Kidney capillary endothelial cell (primary cell): ENCODE data around the gene PCDHA3.
"Not testable (repeated sequence)": the region's sequence is repeated elsewhere in the genome, so short reads cannot be mapped to it uniquely, and the experiment has no call there.

Source experiments
- DNase-seq: peaks from one replicate; pipeline ENCODE4 v3.0.0-alpha.2; 2018; ENCODE audit warnings: low spot score

The PCDHA3 gene

GRCh38 chr5:140800816-140801493 lies at the start of gene PCDHA3:
TSS of gene PCDHA3 (plus strand) at chr5:140801057.
- no peak for DNase-seq

DNA sequence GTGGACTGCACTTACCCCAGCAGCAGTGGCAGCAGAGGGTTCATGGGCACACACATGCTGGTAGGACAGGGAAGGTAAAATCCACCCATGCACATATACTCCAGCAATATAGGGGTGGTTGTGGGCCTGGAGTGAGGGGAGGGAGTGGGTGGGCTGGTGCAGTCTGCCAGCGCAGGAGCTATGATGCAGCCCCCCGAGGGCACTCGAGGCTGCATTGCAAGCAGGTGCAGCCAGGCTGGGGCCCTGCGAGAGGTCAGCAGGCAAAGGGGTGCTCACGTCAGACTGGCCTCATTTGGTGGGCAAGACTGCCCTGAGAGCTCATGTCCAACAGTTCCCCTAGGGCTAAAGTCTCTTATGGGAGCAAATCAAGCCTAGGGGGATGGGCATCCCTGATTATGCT lies 47.3 kb upstream of the PCDHA3 start:
- DNase-seq, result no peak

GRCh38 chr5:140764177-140764973 lies 36.5 kb upstream of the PCDHA3 start:
- DNase-seq, result peak; percentile 6

DNA sequence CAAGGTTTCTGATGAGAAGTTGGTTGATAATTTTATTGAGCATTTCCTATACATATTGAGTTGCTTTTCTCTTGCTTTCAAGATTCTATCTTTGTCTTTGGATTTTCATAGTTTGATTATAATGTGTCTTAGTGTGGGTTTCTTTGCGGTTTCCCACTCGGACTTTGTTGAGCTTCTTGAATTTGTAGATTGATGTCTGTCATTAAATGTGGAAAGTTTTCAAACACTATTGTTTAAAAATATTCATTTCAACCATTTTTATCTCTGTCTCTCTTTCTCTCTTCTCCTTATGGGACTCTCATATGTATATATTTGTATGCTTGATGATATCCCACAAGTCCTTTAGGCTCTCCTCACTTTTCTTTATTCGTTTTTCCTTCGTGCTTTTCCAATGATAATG lies 33.4 kb upstream of the PCDHA3 start:
- DNase-seq, result no peak

DNA sequence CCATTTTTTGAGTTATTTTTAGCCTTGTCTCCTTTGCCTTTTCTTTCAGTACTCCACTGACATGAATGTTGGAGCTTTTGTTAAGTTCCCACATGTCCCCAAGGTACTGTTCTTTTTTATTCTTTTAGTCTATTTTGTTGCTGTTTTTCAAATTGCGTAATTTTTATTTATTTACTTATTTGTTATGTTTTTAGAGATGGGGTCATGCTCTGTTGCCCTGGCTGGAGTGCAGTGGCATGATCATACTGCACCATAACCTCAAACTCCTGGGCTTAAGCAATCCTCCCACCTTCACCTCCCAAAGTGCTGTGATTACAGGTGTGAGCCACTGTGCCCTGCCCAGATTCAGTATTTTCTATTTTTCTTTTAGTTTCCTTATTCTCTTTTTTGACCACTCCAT lies 20.3 kb upstream of the PCDHA3 start:
- DNase-seq, result no peak

DNA sequence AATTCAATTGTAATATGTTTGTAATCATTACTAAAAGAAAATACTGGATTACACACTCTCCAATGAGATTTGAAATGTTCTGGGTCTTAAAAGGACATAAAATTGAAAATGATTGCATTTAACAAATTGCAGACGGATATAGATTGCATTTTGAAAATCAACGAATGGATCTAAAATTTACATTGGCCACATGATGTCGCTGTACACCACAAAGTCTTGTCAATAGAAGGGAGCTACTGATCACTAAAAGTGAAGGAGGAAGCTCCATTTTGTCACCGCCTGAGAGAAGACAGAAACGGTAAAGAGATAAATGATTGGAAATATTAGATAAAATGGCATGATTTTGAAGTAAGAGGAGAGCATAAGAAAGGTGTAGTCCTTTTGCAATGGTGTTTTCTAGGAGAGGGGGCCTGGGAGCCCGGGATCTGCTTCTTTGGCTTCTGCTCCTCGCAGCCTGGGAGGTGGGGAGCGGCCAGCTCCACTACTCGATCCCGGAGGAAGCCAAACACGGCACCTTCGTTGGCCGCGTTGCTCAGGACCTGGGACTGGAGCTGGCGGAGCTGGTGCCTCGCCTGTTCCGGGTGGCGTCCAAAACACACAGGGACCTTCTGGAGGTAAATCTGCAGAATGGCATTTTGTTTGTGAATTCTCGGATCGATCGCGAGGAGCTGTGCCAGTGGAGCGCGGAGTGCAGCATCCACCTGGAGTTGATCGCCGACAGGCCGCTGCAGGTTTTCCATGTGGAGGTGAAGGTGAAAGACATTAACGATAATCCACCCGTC lies 14.8 kb upstream of the PCDHA3 start, which contains the start of gene PCDHA1:
Gene PCDHA1, plus strand, starts transcription at position 236 of the 782 bp plus-strand sequence.
- no peak for DNase-seq

DNA sequence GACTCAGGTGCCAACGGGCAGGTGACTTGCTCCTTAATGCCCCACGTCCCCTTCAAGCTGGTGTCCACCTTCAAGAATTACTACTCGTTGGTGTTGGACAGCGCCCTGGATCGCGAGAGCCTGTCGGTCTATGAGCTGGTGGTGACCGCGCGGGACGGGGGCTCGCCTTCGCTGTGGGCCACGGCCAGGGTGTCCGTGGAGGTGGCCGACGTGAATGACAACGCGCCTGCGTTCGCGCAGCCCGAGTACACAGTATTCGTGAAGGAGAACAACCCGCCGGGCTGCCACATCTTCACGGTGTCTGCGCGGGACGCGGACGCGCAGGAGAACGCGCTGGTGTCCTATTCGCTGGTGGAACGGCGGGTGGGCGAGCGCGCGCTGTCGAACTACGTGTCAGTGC lies 13.4 kb upstream of the PCDHA3 start:
- not testable (repeated sequence) for DNase-seq

DNA sequence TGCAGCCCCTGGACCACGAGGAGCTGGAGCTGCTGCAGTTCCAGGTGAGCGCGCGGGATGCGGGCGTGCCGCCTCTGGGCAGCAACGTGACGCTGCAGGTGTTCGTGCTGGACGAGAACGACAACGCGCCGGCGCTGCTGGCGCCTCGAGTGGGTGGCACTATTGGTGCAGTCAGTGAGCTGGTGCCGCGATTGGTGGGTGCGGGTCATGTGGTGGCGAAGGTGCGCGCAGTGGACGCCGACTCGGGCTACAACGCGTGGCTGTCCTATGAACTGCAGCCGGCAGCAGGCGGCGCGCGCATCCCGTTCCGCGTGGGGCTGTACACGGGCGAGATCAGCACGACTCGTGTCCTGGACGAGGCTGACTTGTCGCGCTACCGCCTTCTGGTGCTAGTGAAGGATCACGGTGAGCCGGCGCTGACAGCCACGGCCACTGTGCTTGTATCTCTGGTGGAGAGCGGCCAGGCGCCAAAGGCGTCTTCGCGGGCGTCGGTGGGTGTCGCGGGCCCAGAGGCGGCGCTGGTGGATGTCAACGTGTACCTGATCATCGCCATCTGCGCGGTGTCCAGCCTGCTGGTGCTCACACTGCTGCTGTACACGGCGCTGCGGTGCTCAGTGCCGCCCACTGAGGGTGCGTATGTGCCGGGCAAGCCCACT lies 12.9 kb upstream of the PCDHA3 start:
- not testable (repeated sequence) for DNase-seq

- DNase-seq, result no peak
These were observed 9.8 kb upstream of the PCDHA3 start for GRCh38 chr5:140791089-140791488.

DNA sequence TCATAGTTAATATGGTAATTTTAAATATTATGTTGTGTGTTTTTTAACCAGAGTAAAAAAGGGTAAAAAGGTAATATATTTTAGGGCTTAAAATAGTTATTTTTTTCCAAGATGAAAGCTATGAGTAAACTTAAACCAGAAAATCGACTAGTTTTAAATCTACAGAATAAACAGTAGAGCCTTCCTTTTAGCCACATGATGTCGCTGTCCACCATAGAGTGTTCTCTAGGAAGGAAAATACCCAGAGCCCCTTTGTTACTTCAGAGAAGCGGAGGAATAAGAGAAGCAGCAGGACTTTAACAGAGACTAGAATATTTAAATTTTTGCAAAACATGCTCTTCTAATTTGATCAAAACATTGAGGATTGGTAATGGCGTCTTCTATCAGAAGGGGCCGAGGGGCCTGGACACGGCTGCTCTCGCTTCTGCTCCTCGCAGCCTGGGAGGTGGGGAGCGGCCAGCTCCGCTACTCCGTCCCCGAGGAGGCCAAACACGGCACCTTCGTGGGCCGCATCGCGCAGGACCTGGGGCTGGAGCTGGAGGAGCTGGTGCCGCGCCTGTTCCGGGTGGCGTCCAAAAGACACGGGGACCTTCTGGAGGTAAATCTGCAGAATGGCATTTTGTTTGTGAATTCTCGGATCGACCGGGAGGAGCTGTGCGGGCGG lies 6.1 kb upstream of the PCDHA3 start, which contains the start of gene PCDHA2:
Gene PCDHA2, plus strand, starts transcription at position 258 of the 664 bp plus-strand sequence.
- no peak for DNase-seq

DNA sequence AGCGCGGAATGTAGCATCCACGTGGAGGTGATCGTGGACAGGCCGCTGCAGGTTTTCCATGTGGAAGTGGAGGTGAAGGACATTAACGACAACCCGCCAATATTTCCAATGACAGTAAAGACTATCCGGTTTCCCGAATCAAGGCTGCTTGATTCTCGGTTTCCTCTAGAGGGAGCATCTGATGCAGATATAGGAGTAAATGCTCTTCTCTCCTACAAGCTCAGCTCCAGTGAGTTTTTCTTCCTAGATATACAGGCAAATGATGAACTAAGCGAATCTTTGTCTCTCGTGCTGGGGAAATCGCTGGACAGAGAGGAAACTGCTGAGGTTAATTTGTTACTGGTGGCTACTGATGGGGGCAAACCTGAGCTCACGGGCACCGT lies 5.6 kb upstream of the PCDHA3 start:
- no peak for DNase-seq

DNA sequence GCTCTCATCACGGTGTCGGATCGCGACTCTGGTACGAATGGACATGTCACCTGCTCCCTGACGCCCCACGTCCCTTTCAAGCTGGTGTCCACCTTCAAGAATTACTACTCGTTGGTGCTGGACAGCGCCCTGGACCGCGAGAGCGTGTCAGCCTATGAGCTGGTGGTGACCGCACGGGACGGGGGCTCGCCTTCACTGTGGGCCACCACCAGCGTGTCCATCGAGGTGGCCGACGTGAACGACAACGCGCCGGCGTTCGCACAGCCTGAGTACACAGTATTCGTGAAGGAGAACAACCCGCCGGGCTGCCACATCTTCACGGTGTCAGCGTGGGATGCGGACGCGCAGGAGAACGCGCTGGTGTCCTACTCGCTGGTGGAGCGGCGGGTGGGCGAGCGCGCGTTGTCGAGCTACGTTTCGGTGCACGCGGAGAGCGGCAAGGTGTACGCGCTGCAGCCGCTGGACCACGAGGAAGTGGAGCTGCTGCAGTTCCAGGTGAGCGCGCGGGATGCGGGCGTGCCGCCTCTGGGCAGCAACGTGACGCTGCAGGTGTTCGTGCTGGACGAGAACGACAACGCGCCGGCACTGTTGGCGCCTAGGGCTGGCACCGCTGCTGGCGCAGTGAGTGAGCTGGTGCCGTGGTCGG lies 4.7 kb upstream of the PCDHA3 start:
- not testable (repeated sequence) for DNase-seq

DNA sequence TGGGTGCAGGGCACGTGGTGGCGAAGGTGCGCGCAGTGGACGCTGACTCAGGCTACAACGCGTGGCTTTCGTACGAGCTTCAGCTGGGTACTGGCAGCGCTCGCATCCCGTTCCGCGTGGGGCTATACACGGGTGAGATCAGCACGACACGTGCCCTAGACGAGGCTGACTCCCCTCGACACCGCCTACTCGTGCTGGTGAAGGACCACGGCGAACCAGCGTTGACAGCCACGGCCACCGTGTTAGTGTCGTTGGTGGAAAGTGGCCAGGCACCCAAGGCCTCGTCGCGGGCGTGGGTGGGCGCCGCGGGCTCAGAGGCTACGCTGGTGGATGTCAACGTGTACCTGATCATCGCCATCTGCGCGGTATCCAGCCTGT lies 4.2 kb upstream of the PCDHA3 start:
- no peak for DNase-seq

- DNase-seq, result no peak
These were observed 611 bp downstream of the PCDHA3 start for GRCh38 chr5:140801494-140801841.

DNA sequence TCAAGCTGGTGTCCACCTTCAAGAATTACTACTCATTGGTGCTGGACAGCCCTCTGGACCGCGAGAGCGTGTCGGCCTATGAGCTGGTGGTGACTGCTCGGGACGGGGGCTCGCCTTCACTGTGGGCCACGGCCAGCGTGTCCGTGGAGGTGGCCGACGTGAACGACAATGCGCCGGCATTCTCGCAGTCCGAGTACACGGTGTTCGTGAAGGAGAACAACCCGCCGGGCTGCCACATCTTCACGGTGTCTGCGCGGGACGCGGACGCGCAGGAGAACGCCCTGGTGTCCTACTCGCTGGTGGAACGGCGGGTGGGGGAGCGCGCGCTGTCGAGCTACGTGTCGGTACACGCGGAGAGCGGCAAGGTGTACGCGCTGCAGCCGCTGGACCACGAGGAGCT lies 1.5 kb downstream of the PCDHA3 start:
- not testable (repeated sequence) for DNase-seq

DNA sequence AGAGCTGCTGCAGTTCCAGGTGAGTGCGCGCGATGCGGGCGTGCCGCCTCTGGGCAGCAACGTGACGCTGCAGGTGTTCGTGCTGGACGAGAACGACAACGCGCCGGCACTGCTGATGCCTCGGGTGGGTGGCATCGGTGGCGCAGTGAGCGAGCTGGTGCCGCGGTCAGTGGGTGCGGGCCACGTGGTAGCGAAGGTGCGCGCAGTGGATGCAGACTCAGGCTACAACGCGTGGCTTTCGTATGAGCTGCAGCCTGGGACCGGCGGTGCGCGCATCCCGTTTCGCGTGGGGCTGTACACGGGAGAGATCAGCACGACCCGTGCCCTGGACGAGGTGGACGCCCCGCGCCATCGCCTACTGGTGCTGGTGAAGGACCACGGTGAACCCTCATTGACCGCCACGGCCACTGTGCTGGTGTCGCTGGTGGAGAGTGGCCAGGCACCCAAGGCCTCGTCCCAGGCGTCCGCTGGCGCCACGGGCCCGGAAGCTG lies 2.0 kb downstream of the PCDHA3 start:
- DNase-seq, result no peak

GRCh38 chr5:140806834-140807775 lies 6.2 kb downstream of the PCDHA3 start, which contains the start of gene PCDHA4:
TSS of gene PCDHA4 (plus strand) at chr5:140807068.
- DNase-seq, result no peak

DNA sequence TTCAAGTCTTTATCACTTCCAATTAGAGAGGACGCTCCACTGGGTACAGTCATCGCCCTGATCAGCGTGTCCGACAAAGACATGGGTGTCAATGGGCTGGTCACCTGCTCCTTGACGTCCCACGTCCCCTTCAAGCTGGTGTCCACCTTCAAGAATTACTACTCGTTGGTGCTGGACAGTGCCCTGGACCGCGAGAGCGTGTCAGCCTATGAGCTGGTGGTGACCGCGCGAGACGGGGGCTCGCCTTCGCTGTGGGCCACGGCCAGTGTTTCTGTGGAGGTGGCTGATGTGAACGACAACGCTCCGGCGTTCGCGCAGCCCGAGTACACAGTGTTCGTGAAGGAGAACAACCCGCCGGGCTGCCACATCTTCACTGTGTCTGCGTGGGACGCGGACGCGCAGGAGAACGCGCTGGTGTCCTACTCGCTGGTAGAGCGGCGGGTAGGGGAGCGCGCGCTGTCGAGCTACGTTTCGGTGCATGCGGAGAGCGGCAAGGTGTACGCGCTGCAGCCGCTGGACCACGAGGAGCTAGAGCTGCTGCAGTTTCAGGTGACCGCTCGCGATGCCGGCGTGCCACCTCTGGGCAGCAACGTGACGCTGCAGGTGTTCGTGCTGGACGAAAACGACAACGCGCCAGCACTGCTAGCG lies 7.5 kb downstream of the PCDHA3 start:
- DNase-seq, result not testable (repeated sequence)

GRCh38 chr5:140808889-140809291 lies 8.0 kb downstream of the PCDHA3 start:
- DNase-seq, result no peak
